Mesenchymal stem cell (in vitro differentiated cells and primary cell): Measurements from ENCODE around the gene ABHD11.
A peak's percentile ranks its signal among the peaks of the same experiment; 100 is the strongest.

Experiments
- DNase-seq: peaks from one replicate; pipeline ENCODE4 v3.0.0-alpha.2; 2013
- H2AFZ ChIP-seq: one replicate; pipeline ENCODE4 v1.6.1; 2013; ENCODE audit warnings: low read depth, mild to moderate bottlenecking, control low read depth, inconsistent platforms, low read length, moderate library complexity
- H2AK5ac ChIP-seq: 2 replicates; pipeline ENCODE4 v1.6.1; 2013; ENCODE audit warnings: low read length, moderate library complexity, mild to moderate bottlenecking, inconsistent platforms; ENCODE audit not compliant: severe bottlenecking
- H2BK120ac ChIP-seq: one replicate; pipeline ENCODE4 v1.6.1; 2013; ENCODE audit warnings: low read depth, mild to moderate bottlenecking, inconsistent platforms, low read length, moderate library complexity
- H2BK12ac ChIP-seq, 2 experiments: one replicate each; pipeline ENCODE4 v1.6.1; 2013; ENCODE audit warnings: inconsistent platforms in 2 of 2, low read length in 2 of 2, mild to moderate bottlenecking in 2 of 2, moderate library complexity in 2 of 2, control low read depth in 1 of 2
- H2BK15ac ChIP-seq: one replicate; pipeline ENCODE4 v1.6.1; 2013; ENCODE audit warnings: mild to moderate bottlenecking, low read depth, inconsistent platforms; ENCODE audit not compliant: poor library complexity, severe bottlenecking
- H2BK5ac ChIP-seq: 2 replicates; pipeline ENCODE4 v1.6.1; 2013; ENCODE audit warnings: low read depth, mild to moderate bottlenecking, low read length, control low read depth, inconsistent platforms; ENCODE audit not compliant: poor library complexity, severe bottlenecking
- H3K14ac ChIP-seq, 2 experiments: one replicate each; pipeline ENCODE4 v1.6.1; 2013; ENCODE audit warnings: inconsistent platforms in 2 of 2, low read length in 2 of 2, control low read depth in 1 of 2, mild to moderate bottlenecking in 1 of 2, moderate library complexity in 1 of 2
- H3K18ac ChIP-seq, 2 experiments: one replicate each; pipeline ENCODE4 v1.6.1; 2013; ENCODE audit warnings: inconsistent platforms in 2 of 2, low read length in 2 of 2, control low read depth in 1 of 2, low read depth in 1 of 2, mild to moderate bottlenecking in 1 of 2
- H3K23ac ChIP-seq, 2 experiments: one replicate each; pipeline ENCODE4 v1.6.1; 2013; ENCODE audit warnings: inconsistent platforms in 2 of 2, low read length in 2 of 2, mild to moderate bottlenecking in 2 of 2, moderate library complexity in 2 of 2, control low read depth in 1 of 2
- H3K27ac ChIP-seq: 2 replicates; pipeline ENCODE4 v1.5.1; 2013; ENCODE audit warnings: mild to moderate bottlenecking, moderate library complexity, low read length, control low read depth, inconsistent platforms; ENCODE audit not compliant: poor library complexity, severe bottlenecking
- H3K27me3 ChIP-seq, 2 experiments: 2 replicates each; pipeline versions ENCODE4 v1.6.1 to v1.7.0; 2013; ENCODE audit warnings: low read length in 2 of 2, mild to moderate bottlenecking in 2 of 2, moderate library complexity in 2 of 2, control low read depth in 1 of 2, inconsistent platforms in 1 of 2; ENCODE audit not compliant: control insufficient read depth in 1 of 2, insufficient read depth in 1 of 2
- H3K36me3 ChIP-seq, 2 experiments: 2 replicates each; pipeline versions ENCODE4 v1.6.1 to v1.7.0; 2013; ENCODE audit warnings: low read length in 2 of 2, control low read depth in 1 of 2, inconsistent platforms in 1 of 2, low read depth in 1 of 2, mild to moderate bottlenecking in 1 of 2; ENCODE audit not compliant: insufficient read depth in 2 of 2, control insufficient read depth in 1 of 2
- H3K4ac ChIP-seq, 2 experiments: one replicate each; pipeline ENCODE4 v1.6.1; 2013; ENCODE audit warnings: inconsistent platforms in 2 of 2, low read length in 2 of 2, mild to moderate bottlenecking in 2 of 2, moderate library complexity in 2 of 2, control low read depth in 1 of 2, low read depth in 1 of 2
- H3K4me1 ChIP-seq: 2 replicates; pipeline ENCODE4 v1.6.1; 2013; ENCODE audit warnings: low read depth, low read length, control low read depth; ENCODE audit not compliant: control insufficient read depth, insufficient read depth
- H3K4me2 ChIP-seq: 2 replicates; pipeline ENCODE4 v1.6.1; 2013; ENCODE audit warnings: low read length, mild to moderate bottlenecking, inconsistent platforms; ENCODE audit not compliant: poor library complexity, severe bottlenecking
- H3K4me3 ChIP-seq, 2 experiments: 2 replicates each; pipeline versions ENCODE4 v1.5.1 to v1.7.0; 2013; ENCODE audit warnings: low read length in 2 of 2, mild to moderate bottlenecking in 2 of 2, control low read depth in 1 of 2, low read depth in 1 of 2; ENCODE audit not compliant: insufficient read depth in 1 of 2
- H3K79me1 ChIP-seq: replicated peaks from 2 replicates; pipeline ENCODE4 v1.6.1; 2013; ENCODE audit warnings: mild to moderate bottlenecking, control low read depth, low read length, inconsistent platforms; ENCODE audit not compliant: poor library complexity, severe bottlenecking
- H3K9ac ChIP-seq: 2 replicates; pipeline ENCODE4 v1.7.0; 2013; ENCODE audit warnings: mild to moderate bottlenecking, low read length, moderate library complexity
- H3K9me3 ChIP-seq: 2 replicates; pipeline ENCODE4 v1.7.0; 2013; ENCODE audit warnings: mild to moderate bottlenecking, low read length; ENCODE audit not compliant: control insufficient read depth
- H4K8ac ChIP-seq: one replicate; pipeline ENCODE4 v1.6.1; 2013; ENCODE audit warnings: inconsistent platforms, mild to moderate bottlenecking, low read length, moderate library complexity
- H4K91ac ChIP-seq: one replicate; pipeline ENCODE4 v1.6.1; 2013; ENCODE audit warnings: mild to moderate bottlenecking, low read length, inconsistent platforms
- WGBS: methylation state at CpG from one replicate; pipeline ENCODE4 v1.1.7; 2013; ENCODE audit warnings: mixed read lengths; 5-methylcytosine and 5-hydroxymethylcytosine counted together

Gene ABHD11

DNA sequence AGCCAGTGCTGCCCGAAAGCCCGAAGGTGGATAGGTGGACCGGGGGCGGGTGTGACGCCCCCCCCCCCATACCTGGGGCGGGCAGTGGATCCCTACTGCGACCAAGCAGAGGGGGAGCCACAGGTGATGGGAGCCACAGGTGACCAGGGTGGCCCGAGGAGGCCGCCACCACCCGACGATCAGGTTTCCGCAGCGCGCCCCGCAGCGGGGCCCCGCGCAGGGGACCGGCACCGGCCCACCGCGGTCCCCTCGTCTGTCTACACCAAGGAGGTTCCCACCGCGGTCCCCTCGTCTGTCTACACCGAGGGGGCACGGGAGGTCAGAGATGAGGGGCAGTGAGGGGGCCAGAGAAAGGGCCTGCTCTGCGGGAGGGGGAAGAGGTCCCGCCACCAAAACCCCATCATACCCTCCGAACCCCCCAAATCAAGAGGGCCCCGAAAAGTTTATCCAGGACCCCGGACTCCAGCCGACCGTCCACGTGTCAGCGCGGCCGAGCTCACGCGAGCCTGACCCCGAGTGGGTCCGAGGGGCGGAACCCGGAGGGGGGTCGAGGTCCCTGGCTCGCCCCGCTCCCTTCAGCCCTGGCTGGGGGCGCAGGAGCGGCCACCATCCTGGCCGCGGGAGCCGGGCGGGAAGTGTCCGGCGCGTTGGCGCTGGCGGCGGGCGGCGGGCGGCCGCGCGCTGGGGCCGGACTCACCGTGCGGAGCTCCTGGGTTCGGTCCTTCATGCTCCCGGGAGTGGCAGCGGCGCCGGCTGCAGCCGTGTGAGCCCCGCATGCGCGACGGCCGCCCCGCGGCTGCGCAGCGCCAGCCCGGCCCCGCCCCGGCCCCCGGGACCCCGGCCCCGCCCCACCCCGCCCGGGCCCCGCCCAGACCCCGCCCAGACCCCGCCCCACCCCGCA, 19.4 kb downstream of the ABHD11 start, which contains the start of gene STX1A:
STX1A (minus strand) TSS at position 765 of the 901 bp plus-strand sequence; CDS start at position 727, 38 bp downstream.
- Histone ChIP-seq H3K27ac (peak within 1 kb of the TSS; percentile 50), H3K4ac (peak within 1 kb of the TSS; percentile 60 to 96), H3K27me3 (no peaks in the 10 kb centered on the region), H2BK120ac (peak within 1 kb of the TSS; percentile 83), H2AFZ (no peak within 1 kb of the TSS), H3K4me2 (peak within 1 kb of the TSS; percentile 95), H3K79me1 (no peaks in the 10 kb centered on the region), H2AK5ac (no peak within 1 kb of the TSS), H2BK5ac (peak within 1 kb of the TSS; percentile 68), H3K4me1 (peaks cover 41% of the 10 kb centered on the region), H3K14ac (peak within 1 kb of the TSS in 1 of 2 experiments; percentile 76), H2BK15ac (peak within 1 kb of the TSS; percentile 100), H3K9me3 (no peaks in the 10 kb centered on the region), H2BK12ac (peak within 1 kb of the TSS in 1 of 2 experiments; percentile 70), H3K18ac (peak within 1 kb of the TSS; percentile 75 to 87), H4K8ac (peak within 1 kb of the TSS; percentile 83), H4K91ac (peak within 1 kb of the TSS; percentile 61), H3K4me3 (peak within 1 kb of the TSS; percentile 86 to 89), H3K23ac (peak within 1 kb of the TSS; percentile 56 to 88), H3K9ac (peak within 1 kb of the TSS; percentile 88), H3K36me3 (peaks cover 7 to 10% of the 10 kb centered on the region in 2 experiments)
- DNase-seq: peak; percentile 67
- WGBS: 3% methylated on average over 33 of the region's 96 CpGs

DNA sequence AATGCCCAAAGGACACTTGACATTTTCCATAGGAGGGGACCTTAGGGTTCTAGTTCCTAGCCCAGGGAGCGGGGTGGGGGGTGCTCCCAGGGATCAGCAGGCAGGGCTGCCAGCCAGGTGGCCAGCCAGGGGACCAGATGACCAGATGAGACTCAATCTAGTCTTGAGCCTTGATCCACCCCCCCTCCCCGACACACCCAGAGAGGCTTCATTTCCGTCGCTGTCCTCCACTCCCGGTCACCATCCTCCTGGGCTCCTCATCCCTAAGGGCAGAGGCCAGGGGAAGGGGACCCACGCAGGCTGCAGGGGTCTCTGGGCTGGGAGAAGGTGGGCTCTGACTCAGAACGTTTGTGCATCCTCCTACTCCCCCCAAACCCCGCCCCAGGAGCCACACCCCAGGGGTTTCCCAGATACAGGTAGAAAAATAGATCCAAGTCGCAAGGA, 20.1 kb downstream of the ABHD11 start:
- H3K18ac ChIP-seq: peak overlapping the region in 1 of 2 experiments; percentile 78
- peak overlapping the region; percentile 88 for H3K9ac ChIP-seq
- H2BK5ac ChIP-seq: no peak overlapping the region
- no peak overlapping the region for H3K14ac ChIP-seq
- peak overlapping the region; percentile 86 to 89 for H3K4me3 ChIP-seq
- H2AFZ ChIP-seq: no peak overlapping the region
- peak overlapping the region in 1 of 2 experiments; percentile 96 for H3K4ac ChIP-seq
- H4K91ac ChIP-seq: no peak overlapping the region
- no peaks in the 10 kb centered on the region for H3K79me1 ChIP-seq
- H2BK12ac ChIP-seq: peak overlapping the region in 1 of 2 experiments; percentile 70
- H3K4me2 ChIP-seq: peak overlapping the region; percentile 74
- 10% methylated on average over 9 of the region's 9 CpGs for WGBS
- H2BK15ac ChIP-seq: no peak overlapping the region
- H3K27ac ChIP-seq: peak overlapping the region; percentile 48
- no peaks in the 10 kb centered on the region for H3K27me3 ChIP-seq
- no peak overlapping the region for H4K8ac ChIP-seq
- no peak for DNase-seq
- no peak overlapping the region for H3K23ac ChIP-seq
- H2BK120ac ChIP-seq: no peak overlapping the region
- H3K4me1 ChIP-seq: peaks cover 44% of the 10 kb centered on the region
- H3K36me3 ChIP-seq: peaks cover 10 to 15% of the 10 kb centered on the region in 2 experiments
- H2AK5ac ChIP-seq: no peak overlapping the region
- no peaks in the 10 kb centered on the region for H3K9me3 ChIP-seq

DNA sequence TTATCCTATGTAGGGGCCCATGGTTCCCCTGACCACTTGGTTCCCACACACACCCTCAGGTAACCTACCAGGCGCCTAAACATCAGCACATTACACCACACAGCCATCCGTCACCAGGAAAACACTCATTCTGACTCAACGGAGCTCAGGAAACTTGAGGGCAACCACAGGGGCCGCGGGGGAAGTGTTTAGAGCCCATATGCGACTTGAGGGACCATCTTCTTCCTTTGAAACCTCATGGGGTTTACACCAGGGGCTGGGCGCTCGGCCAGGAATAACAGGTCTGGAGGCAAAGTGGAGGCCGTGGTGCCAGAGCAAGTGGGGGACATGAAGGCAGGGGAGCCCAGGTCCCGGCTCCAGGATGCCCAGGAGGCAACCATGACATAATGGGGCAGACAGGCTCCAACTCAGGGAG, 20.6 kb downstream of the ABHD11 start:
- Histone ChIP-seq H3K9ac (peak overlapping the region; percentile 88), H4K8ac (no peak overlapping the region), H3K18ac (peak overlapping the region in 1 of 2 experiments; percentile 78), H2AK5ac (peak overlapping the region; percentile 6), H3K36me3 (peaks cover 15 to 20% of the 10 kb centered on the region in 2 experiments), H3K4me1 (peaks cover 47% of the 10 kb centered on the region), H3K4ac (no peak overlapping the region), H2BK5ac (no peak overlapping the region), H3K23ac (no peak overlapping the region), H2BK12ac (no peak overlapping the region), H3K4me3 (peak overlapping the region; percentile 86 to 89), H3K27ac (peak overlapping the region; percentile 48), H2BK120ac (no peak overlapping the region), H4K91ac (no peak overlapping the region), H3K4me2 (peak overlapping the region; percentile 74), H3K14ac (no peak overlapping the region), H3K27me3 (no peaks in the 10 kb centered on the region), H3K79me1 (no peaks in the 10 kb centered on the region), H3K9me3 (no peaks in the 10 kb centered on the region), H2BK15ac (no peak overlapping the region), H2AFZ (no peak overlapping the region)
- WGBS: 2% methylated on average over 10 of the region's 10 CpGs
- DNase-seq: peak; percentile 95
